GM18502 (cell line): ENCODE results near the gene CARD18.

Experiments
- ATAC-seq: cut with Tn5 transposase; IDR thresholded peaks from one replicate; pipeline ENCODE4 v1.9.1; 2021; ENCODE audit warnings: mild to moderate bottlenecking; ENCODE audit not compliant: unreplicated experiment, poor library complexity

CARD18 gene

DNA sequence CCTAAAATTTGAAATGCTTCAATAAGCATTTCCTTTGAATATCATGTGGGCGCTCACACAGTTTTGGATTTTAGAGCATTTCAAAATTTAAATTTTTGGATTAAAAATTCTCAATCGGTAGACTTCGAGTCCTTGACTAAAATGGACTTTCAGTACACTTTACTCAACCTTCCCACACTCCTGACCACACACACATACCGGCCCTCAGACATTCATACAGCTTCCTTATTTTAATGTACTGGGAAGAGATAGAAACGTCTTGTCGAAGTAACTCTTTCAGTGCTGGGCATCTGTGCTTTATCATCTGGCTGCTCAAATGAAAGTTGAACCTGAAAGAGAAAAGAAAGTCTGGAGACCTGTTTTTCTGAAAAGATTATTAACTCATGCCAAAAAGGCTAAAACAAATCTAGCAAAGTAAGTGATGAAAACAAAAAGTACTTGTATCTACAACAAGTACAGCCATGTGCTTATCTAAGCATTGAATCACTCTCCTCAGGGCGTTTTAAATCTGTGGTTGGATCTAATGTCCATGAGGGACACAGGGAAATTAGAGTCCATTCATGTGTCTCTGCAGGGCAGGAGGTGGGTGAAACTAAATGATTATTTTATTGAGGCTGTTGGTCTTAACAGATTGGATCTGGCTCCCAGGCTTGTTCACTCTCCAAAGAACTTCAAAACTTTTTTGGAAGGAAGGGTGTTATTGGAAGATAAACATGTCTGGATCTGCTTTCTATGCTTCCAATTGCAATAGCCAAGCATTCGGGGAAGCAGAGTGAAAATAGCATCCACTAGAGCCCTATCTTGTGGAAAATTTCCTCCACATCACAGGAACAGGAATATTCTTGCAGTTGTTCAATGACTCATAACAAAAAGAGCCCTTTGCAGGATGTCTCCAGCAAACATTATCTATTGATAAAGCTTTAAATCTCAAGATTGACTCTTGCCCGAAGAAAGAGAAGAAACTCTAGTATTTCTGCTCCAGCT lies 47.0 kb downstream of the CARD18 start:
- ATAC-seq: no peak
